Smooth muscle cell (in vitro differentiated cells): ENCODE measurements around the gene UGGT1. TPM values are rescaled to one million over a fixed set of nuclear protein-coding genes. Genes with fewer than 3 reads are reported as not detected.
A peak's percentile ranks its signal among the peaks of the same experiment; 100 is the strongest.

Experiments
- DNase-seq: peaks from one replicate; lab custom pipeline; 2025; ENCODE audit not compliant: unreplicated experiment; lab: John Stamatoyannopoulos, UW
- H2AFZ ChIP-seq: fragments of 200-600 bp; sonication (generic); 2 replicates; pipeline ENCODE4 v1.6.0; 2016; ENCODE audit warnings: antibody characterized with exemption, low read depth, mild to moderate bottlenecking
- H3F3A ChIP-seq: fragments of 200-600 bp; sonication (generic); 2 replicates; pipeline ENCODE4 v1.6.0; 2017; ENCODE audit warnings: antibody characterized with exemption, low read depth
- H3K27ac ChIP-seq: fragments of 200-600 bp; sonication (generic); 2 replicates; pipeline ENCODE4 v1.5.1; 2016; ENCODE audit warnings: low read depth, mild to moderate bottlenecking
- H3K27me3 ChIP-seq: fragments of 200-600 bp; sonication (generic); 2 replicates; pipeline ENCODE4 v1.6.1; 2016; ENCODE audit warnings: low read depth, mild to moderate bottlenecking
- H3K36me3 ChIP-seq: fragments of 200-600 bp; sonication (generic); 2 replicates; pipeline ENCODE4 v1.5.1; 2016; ENCODE audit warnings: low read depth
- H3K4me1 ChIP-seq: fragments of 200-600 bp; sonication (generic); 2 replicates; pipeline ENCODE4 v1.5.1; 2016; ENCODE audit warnings: low read depth
- H3K4me2 ChIP-seq: fragments of 200-600 bp; sonication (generic); 2 replicates; pipeline ENCODE4 v1.6.0; 2016; ENCODE audit warnings: mild to moderate bottlenecking
- H3K4me3 ChIP-seq: fragments of 200-600 bp; sonication (generic); 2 replicates; pipeline ENCODE4 v1.5.1; 2016; ENCODE audit warnings: mild to moderate bottlenecking
- H3K79me2 ChIP-seq: fragments of 200-600 bp; sonication (generic); 2 replicates; pipeline ENCODE4 v1.6.0; 2016; ENCODE audit warnings: low read depth, mild to moderate bottlenecking
- H3K9ac ChIP-seq: fragments of 200-600 bp; sonication (generic); 2 replicates; pipeline ENCODE4 v1.6.0; 2016; ENCODE audit warnings: low read depth
- H3K9me3 ChIP-seq: fragments of 200-600 bp; sonication (generic); replicated peaks from 2 replicates; pipeline ENCODE4 v1.5.1; 2016; ENCODE audit warnings: low read depth
- H4K20me1 ChIP-seq: fragments of 200-600 bp; sonication (generic); 2 replicates; pipeline ENCODE4 v1.6.0; 2016; ENCODE audit warnings: low read depth
- CTCF ChIP-seq: fragments of 200-600 bp; sonication (generic); IDR thresholded peaks from 2 replicates; pipeline ENCODE4 v1.5.1; 2017; ENCODE audit warnings: borderline replicate concordance, mild to moderate bottlenecking, antibody characterized with exemption; ENCODE audit not compliant: insufficient read depth, poor library complexity, severe bottlenecking
- WGBS: methylation state at CpG from one replicate; pipeline ENCODE4 v1.1.7; 2016; ENCODE audit warnings: low lambda C conversion rate; 5-methylcytosine and 5-hydroxymethylcytosine counted together
- polyA plus RNA-seq: library from polyadenylated mRNA; unstranded; fragments of >200 nt; fragmentation: Nextera tagmentation; extraction: Ambion mirVana; gene quantifications from 2 replicates; pipeline ENCODE4 v1.2.1, GENCODE V29; 2016
- small RNA-seq: library from RNA; depleted of rRNA; stranded (forward); fragments of <200 nt; gene quantifications from one replicate; pipeline ENCODE3, GENCODE V24; 2014
- total RNA-seq: library from RNA; depleted of rRNA; stranded (reverse); fragments of >200 nt; gene quantifications from 2 replicates; pipeline ENCODE4 v1.2.3, GENCODE V29; 2014

Gene UGGT1
- total and polyA plus RNA-seq, 2 experiments from 2014 or later, result 14.3 to 46.3 TPM

GRCh38 chr2:128237081-128237534, 146.1 kb downstream of the UGGT1 start:
- no peaks in the 10 kb centered on the region for H3K36me3 ChIP-seq
- no peaks in the 10 kb centered on the region for H3K79me2 ChIP-seq
- WGBS, result 54% methylated on average over 2 of the region's 2 CpGs
- peaks cover 4% of the 10 kb centered on the region for H3K4me1 ChIP-seq
- peaks cover 7% of the 10 kb centered on the region for H3K27me3 ChIP-seq
- H3K4me2 ChIP-seq, result peak overlapping the region; percentile 19
- H3K9ac ChIP-seq, result no peak overlapping the region
- H3K9me3 ChIP-seq, result no peaks in the 10 kb centered on the region
- H2AFZ ChIP-seq, result no peak overlapping the region
- DNase-seq, result no peak
- peak overlapping the region; percentile 79 for H3K27ac ChIP-seq
- peaks cover 10% of the 10 kb centered on the region for H3F3A ChIP-seq
- no peak for TF ChIP-seq CTCF
- no peaks in the 10 kb centered on the region for H4K20me1 ChIP-seq
- H3K4me3 ChIP-seq, result no peak overlapping the region

GRCh38 chr2:128237911-128238697, 147.1 kb downstream of the UGGT1 start:
- TF ChIP-seq CTCF, result no peak
- peaks cover 4% of the 10 kb centered on the region for H3K4me1 ChIP-seq
- H3K27ac ChIP-seq, result no peak overlapping the region
- no peaks in the 10 kb centered on the region for H3K9me3 ChIP-seq
- H3K36me3 ChIP-seq, result no peaks in the 10 kb centered on the region
- H3F3A ChIP-seq, result peaks cover 10% of the 10 kb centered on the region
- H3K27me3 ChIP-seq, result no peaks in the 10 kb centered on the region
- no peak overlapping the region for H3K9ac ChIP-seq
- WGBS, result 90% methylated on average over 8 of the region's 8 CpGs
- H3K79me2 ChIP-seq, result no peaks in the 10 kb centered on the region
- no peak overlapping the region for H3K4me2 ChIP-seq
- no peaks in the 10 kb centered on the region for H4K20me1 ChIP-seq
- no peak overlapping the region for H3K4me3 ChIP-seq
- H2AFZ ChIP-seq, result no peak overlapping the region
- no peak for DNase-seq

- no peaks in the 10 kb centered on the region for H3K36me3 ChIP-seq
- no peak overlapping the region for H3K9ac ChIP-seq
- H3K4me1 ChIP-seq, result peaks cover 6% of the 10 kb centered on the region
- no peaks in the 10 kb centered on the region for H4K20me1 ChIP-seq
- no peaks in the 10 kb centered on the region for H3K27me3 ChIP-seq
- no peak overlapping the region for H2AFZ ChIP-seq
- no peak overlapping the region for H3K4me2 ChIP-seq
- H3K9me3 ChIP-seq, result no peaks in the 10 kb centered on the region
- 77% methylated on average over 3 of the region's 3 CpGs for WGBS
- no peak for TF ChIP-seq CTCF
- H3K79me2 ChIP-seq, result no peaks in the 10 kb centered on the region
- DNase-seq, result no peak
- peaks cover 4% of the 10 kb centered on the region for H3F3A ChIP-seq
- no peak overlapping the region for H3K27ac ChIP-seq
- no peak overlapping the region for H3K4me3 ChIP-seq
Observed at GRCh38 chr2:128241896-128242295, 150.9 kb downstream of the UGGT1 start.

Small RNA genes within 50 kb of the gene (small RNA-seq; reads per million reads assigned to genes)
- gene AC108059.2 (not detected), gene AC108059.3 (not detected), gene DYNLT3P2 (0.47 reads per million, percentile 16 among the genes with 10 or more reads in this experiment), gene RF00019 (not detected)

Other genes starting within 250 kb of the UGGT1 start
- gene POLR2D, start 233.0 kb upstream of the UGGT1 start, total RNA-seq, result 11.4 and 13.4 TPM in 2 replicates
- 25.4 and 25.8 TPM in 2 replicates for gene POLR2D, start 233.0 kb upstream of the UGGT1 start, polyA plus RNA-seq
- 13.8 and 14.7 TPM in 2 replicates for gene AMMECR1L, start 205.2 kb upstream of the UGGT1 start, total RNA-seq
- gene AMMECR1L, start 205.2 kb upstream of the UGGT1 start, polyA plus RNA-seq, result 11.3 and 11.8 TPM in 2 replicates
- gene SAP130, start 63.1 kb upstream of the UGGT1 start, total RNA-seq, result 12.8 and 20.5 TPM in 2 replicates
- 15.1 and 18.0 TPM in 2 replicates for gene SAP130, start 63.1 kb upstream of the UGGT1 start, polyA plus RNA-seq
- 9.3 and 11.3 TPM in 2 replicates for gene HS6ST1, start 227.7 kb downstream of the UGGT1 start, total RNA-seq
- gene HS6ST1, start 227.7 kb downstream of the UGGT1 start, polyA plus RNA-seq, result 13.0 and 17.6 TPM in 2 replicates